ENCODE measurements around the gene RAX. TPM values are rescaled to one million over a fixed set of nuclear protein-coding genes. Genes with fewer than 3 reads are reported as not detected.
"Not testable (repeated sequence)": the region's sequence is repeated elsewhere in the genome, so short reads cannot be mapped to it uniquely, and the experiment has no call there.

Gene RAX
- polyA plus RNA-seq, 1 donor: not detected

- no peak for DNase-seq
These were observed 692 bp upstream of the RAX start for GRCh38 chr18:59273759-59274532.

- DNase-seq: no peak
These were observed 899 bp downstream of the RAX start for GRCh38 chr18:59272221-59272888.

- no peak for DNase-seq
These were observed 1.5 kb downstream of the RAX start for GRCh38 chr18:59271606-59272220.

- DNase-seq: no peak
These were observed 2.5 kb downstream of the RAX start for GRCh38 chr18:59270689-59271257.

- no peak for DNase-seq
These were observed 3.6 kb downstream of the RAX start for GRCh38 chr18:59269563-59270119.

- peak; percentile 61 for DNase-seq
These were observed 4.3 kb downstream of the RAX start for GRCh38 chr18:59268721-59269562.

- DNase-seq: no peak
These were observed 5.0 kb downstream of the RAX start for GRCh38 chr18:59268127-59268720.

GRCh38 chr18:59267503-59268126 lies 5.6 kb downstream of the RAX start:
- DNase-seq: no peak

GRCh38 chr18:59266886-59267502 lies 6.3 kb downstream of the RAX start:
- no peak for DNase-seq

GRCh38 chr18:59266459-59266858 lies 6.8 kb downstream of the RAX start:
- no peak for DNase-seq

- DNase-seq: no peak
These were observed 7.3 kb downstream of the RAX start for GRCh38 chr18:59265974-59266369.

GRCh38 chr18:59265246-59265973 lies 7.8 kb downstream of the RAX start:
- DNase-seq: no peak

GRCh38 chr18:59264651-59265245 lies 8.5 kb downstream of the RAX start:
- no peak for DNase-seq

GRCh38 chr18:59264121-59264571 lies 9.1 kb downstream of the RAX start:
- no peak for DNase-seq

- no peak for DNase-seq
These were observed 9.6 kb downstream of the RAX start for GRCh38 chr18:59263661-59264060.

GRCh38 chr18:59262243-59262642 lies 11.0 kb downstream of the RAX start:
- not testable (repeated sequence) for DNase-seq

- not testable (repeated sequence) for DNase-seq
These were observed 11.4 kb downstream of the RAX start for GRCh38 chr18:59261842-59262241.

- not testable (repeated sequence) for DNase-seq
These were observed 17.8 kb downstream of the RAX start for GRCh38 chr18:59255491-59255890.

- DNase-seq: peak; percentile 62
These were observed 24.0 kb downstream of the RAX start for GRCh38 chr18:59249199-59249774.
